GM21786 (cell line): Measurements from ENCODE around the gene PDE7B.
"Not testable (repeated sequence)": the region's sequence is repeated elsewhere in the genome, so short reads cannot be mapped to it uniquely, and the experiment has no call there.

Source experiments
- ATAC-seq: cut with Tn5 transposase; IDR thresholded peaks from one replicate; pipeline ENCODE4 v1.9.1; 2021; ENCODE audit not compliant: unreplicated experiment

Gene PDE7B

GRCh38 chr6:136095986-136096385 lies 244.5 kb downstream of the PDE7B start:
- no peak for ATAC-seq

DNA sequence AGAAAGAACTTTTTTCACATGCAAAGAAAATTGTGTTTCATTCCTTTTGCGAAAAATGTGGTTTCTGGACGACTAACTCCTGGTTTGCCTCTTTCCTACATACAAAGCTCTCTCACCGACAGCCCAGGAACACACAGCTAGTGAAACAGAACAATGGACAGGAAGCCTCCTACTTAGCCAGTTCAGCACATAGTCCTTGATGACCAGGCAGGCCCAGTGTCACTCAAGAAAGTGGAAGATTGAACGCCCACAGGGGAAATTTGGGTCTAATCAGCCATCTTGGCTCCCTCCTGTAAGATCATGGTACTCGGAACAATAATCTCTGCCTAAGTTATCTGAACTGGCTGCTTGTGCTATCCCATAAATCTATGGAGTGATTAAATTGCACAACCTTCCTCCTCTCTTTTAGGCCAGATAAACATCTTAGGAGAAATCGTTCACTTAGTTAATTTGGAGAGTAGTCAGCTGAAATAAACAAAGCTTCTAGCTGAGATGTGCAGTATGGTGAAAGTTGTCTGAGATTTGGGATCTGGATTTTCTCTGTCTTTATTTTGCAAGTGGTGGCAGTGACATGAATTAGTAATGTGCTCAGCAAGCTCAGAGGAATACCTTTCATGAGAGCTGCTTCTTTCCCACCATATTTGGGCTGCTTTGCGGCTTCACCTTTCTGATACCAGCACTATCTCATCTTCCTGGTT lies 251.6 kb downstream of the PDE7B start:
- no peak for ATAC-seq

- no peak for ATAC-seq
These were observed 252.3 kb downstream of the PDE7B start for GRCh38 chr6:136103763-136104311.

DNA sequence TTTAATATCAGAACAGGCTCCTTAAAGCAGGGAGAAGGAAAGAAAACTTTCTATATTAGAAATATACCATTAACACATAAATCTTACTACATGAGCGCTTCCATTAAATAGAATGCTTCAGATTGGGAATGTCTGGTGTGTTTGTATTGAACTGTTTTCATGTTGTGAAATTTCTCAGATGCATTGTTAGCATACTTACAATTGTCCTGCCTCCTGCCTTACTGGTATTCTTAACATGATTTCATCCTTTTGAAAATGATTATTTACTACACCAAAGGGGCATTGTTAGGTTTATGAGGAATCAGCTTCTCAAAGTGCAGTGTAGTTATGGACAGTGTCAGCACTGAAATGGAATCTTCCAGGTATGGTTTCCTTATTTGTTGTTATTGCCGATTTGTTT lies 253.1 kb downstream of the PDE7B start:
- no peak for ATAC-seq

- not testable (repeated sequence) for ATAC-seq
These were observed 254.3 kb downstream of the PDE7B start for GRCh38 chr6:136105797-136106196.

DNA sequence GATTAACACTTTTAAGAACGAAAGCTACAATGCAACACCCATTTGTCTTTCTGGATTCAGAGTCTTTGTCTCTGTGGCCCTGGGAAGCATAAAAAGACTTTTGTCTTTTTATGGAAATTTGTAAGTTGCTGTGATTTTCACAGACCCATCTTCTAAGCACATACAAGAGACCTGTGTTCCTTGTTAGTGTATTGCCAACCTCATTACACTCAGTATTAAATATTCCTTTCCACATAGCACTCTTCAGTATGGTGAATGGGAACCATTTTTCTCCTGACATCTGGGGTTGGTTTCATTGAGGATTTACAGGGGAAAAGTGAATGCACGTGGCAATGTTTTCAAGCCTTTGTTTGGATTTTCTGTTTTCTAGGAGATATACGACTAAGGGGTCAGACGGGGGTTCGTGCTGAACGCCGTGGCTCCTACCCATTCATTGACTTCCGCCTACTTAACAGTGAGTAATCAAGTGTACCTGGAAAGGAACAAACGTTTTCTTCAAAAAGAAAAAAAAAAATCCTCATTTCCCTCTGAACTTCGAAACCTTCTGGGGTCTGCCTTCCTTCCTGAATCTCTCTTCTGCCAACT lies 257.0 kb downstream of the PDE7B start:
- no peak for ATAC-seq

GRCh38 chr6:136111831-136112230 lies 260.3 kb downstream of the PDE7B start:
- ATAC-seq = no peak

DNA sequence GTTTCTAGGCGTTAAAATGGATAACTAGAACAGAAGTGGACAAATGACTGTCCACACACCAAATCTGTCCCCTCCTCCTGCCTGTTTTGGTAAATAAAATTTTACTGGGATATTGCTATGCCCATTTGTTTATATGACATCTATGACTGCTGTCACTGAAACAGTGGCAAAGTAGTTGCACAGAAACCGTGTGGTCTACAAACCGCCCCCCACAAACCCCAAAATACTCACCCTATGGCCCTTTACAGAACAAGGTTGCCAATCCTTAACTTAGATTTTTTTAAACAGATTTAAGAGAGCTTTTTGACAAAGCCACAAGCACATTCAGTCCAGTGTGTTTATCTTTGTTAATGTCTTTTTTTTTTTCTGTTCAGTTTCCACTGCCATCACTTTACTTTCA lies 260.8 kb downstream of the PDE7B start:
- ATAC-seq = no peak

DNA sequence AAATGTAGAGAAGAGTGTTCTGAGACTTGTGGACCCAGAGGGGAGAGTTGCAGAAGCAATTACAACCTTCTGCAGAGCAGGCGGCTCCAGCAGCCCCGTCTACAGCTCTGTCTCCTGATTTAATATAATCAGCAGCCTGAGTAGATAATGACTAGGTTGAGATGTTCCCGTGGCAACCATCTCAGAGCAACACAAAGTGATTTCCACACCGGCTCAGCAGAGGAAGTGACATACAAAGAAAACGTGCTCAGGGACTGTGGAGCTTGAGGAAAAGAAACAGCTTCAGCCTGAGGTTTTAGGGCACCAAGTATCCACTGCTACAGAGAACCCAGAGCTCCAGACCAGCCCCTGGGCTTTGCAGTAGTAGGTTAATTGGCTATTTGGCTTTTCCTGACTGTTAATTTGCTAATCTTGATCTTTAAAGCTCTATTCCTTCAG lies 262.3 kb downstream of the PDE7B start:
- ATAC-seq = no peak

DNA sequence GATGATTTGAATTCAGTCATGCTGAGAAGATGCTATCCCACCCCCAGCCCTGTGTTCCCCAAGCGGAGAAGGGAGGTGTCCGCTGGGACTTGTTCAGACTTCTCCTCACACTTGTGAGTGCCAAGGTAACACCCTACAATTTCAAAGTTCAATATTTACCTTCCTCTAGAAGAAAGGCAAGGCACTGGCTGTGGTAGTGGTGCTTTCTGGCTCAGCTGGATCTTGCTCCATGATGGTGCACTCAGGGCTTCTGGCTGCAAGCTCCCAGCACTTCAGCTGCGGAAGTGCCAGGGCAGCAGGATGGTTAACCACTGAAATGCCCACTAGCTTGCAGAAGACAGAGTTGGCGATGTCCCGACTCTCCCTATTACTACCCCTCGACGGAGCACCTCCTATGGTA lies 263.2 kb downstream of the PDE7B start:
- ATAC-seq = no peak

DNA sequence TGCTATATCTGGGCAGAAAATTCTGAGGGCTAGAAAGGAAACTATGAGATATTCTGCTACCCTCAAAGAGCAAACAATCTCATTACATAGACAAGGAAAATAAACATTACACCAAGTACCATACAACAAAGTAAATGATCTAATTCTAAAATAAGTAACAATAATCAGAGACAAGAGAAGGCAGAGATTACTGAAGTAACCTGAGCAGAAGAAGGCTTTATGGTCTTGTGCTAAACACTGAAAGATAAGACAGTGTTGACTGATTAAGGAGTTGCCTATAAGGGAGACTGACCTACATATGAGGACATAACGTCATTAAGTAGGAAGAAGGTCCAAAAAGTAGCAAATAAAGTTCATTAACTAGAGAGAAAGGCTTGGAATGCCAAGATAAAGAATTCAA lies 264.4 kb downstream of the PDE7B start:
- no peak for ATAC-seq

DNA sequence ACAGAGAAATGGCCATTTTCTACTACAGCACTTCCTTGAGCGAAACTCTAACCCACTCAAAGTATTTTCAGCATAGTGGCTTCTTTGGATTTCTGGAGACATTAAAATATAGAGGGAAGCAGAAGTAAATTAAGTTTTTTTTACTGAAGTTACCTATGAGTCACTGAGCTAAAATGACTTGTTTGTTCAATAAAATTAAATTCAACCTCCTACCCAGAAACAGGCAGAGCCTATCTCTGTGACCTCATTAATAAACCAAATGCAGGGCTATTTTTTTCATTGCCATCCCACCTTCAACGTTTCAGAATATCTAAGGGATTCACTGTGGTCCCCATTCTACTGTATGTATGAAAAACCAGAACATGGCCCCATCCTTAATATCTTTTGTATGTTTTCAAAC lies 265.6 kb downstream of the PDE7B start:
- ATAC-seq = no peak

- no peak for ATAC-seq
These were observed 267.3 kb downstream of the PDE7B start for GRCh38 chr6:136118787-136119186.

GRCh38 chr6:136123468-136123867 lies 272.0 kb downstream of the PDE7B start:
- no peak for ATAC-seq

DNA sequence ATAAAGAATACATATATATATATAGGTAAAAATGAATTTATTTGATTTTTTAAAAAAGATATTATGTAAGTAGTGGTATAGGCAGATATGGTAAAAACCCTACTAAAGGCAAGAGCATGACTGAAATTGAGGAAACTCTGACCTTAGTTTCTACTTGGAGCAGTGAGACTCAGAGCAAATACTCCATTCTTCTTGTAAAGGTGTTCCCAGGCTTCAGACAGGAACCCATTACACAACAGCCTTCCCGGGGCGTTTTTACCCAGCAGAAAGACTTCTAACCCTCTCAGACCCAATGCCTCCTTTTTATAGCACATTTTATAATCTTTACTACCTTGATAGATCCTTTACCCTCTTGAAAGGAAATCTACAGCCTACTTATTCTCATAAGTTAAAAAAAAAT lies 274.1 kb downstream of the PDE7B start:
- ATAC-seq = no peak

DNA sequence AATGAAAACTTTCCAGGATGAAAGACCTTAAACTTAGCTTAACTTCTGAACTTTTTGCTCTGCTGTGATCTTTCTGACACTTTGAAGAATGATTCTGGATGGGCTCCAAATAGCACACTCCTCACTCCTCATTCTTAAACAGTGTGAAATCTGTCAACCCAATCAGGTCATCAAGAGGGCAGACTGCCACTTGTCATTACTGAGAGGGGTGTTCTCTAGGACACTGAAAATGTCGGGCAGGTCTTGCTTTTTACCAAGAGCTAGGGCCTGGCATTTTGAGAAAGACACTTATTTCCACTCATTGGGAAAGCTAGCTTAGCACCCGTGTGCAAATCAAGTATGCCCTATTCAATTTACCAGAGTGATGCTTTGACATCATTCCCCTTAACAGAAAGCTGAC lies 276.4 kb downstream of the PDE7B start:
- no peak for ATAC-seq

DNA sequence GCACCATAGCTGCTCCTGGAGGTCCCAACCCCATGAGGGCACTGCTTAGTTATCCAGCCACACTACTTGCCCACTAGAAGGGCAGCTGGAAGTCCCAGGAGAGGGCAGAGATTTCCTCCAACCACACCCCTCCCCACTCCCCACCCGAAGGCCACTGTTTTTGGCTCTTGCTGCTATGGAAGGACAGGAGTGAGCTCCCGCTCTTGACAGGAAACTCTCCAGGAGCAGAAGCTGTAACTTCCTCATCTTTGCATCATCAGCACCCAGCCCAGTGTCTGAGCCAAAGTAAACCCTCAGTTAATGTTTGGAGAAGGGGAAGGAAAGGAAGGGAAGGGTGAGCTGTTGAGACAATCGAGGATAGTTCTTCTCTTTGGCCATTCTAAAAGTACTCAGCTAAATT lies 277.9 kb downstream of the PDE7B start:
- ATAC-seq = no peak

GRCh38 chr6:136134268-136134667 lies 282.8 kb downstream of the PDE7B start:
- no peak for ATAC-seq

GRCh38 chr6:136134751-136135150 lies 283.2 kb downstream of the PDE7B start:
- no peak for ATAC-seq

GRCh38 chr6:136136274-136136673 lies 284.8 kb downstream of the PDE7B start:
- ATAC-seq = no peak

GRCh38 chr6:136137008-136137692 lies 285.6 kb downstream of the PDE7B start:
- no peak for ATAC-seq
